GM08714 (cell line): ENCODE measurements around the gene PSMC1.

Source experiments
- H3K4me3 ChIP-seq: fragments of 200-500 bp; sonication (Bioruptor generic); 2 replicates; pipeline ENCODE4 v1.5.1; 2014; ENCODE audit warnings: mild to moderate bottlenecking, low read length, inconsistent platforms
- ZNF274 ChIP-seq: IDR thresholded peaks from 2 replicates; pipeline ENCODE4 v1.6.1; 2012; ENCODE audit warnings: mild to moderate bottlenecking, low read depth, low read length

PSMC1 gene

DNA sequence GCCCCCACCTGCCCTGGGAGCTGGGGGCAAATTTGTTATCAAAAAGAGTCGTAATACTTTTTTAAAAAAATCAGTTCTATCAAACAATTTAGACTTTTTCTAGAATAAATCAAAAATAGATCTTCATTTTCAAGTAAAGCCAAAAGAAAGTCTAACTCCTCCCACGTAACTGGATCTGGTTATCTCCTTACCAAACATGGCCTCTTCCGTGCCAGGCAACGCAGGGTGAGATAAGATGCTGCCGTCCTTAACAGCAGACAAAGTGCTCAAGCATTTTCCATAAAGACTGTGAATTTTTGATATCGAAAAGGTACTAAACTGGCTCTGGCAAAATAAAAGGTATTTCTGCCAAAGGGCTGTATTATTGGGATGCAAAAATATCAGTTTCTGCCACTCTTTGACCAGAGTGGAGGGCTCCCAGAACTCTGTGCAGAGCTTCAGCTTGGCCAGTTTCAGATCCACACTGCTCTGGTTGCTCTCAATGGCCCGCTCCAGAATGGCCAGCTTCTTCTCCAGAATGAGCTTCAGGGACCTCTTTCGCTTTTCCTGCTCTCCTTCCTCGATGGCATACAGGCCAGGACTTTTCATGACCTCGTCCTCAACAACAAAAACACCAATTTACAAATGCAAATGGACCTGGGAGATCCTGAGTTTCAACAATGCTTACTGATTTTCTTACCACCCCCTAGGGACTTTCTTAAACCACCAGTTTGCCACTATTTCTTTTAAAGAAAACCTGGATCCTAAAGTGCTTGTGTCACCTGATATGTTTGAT, 46.4 kb downstream of the PSMC1 start:
- no peak for TF ChIP-seq ZNF274
- H3K4me3 ChIP-seq, result no peak overlapping the region

DNA sequence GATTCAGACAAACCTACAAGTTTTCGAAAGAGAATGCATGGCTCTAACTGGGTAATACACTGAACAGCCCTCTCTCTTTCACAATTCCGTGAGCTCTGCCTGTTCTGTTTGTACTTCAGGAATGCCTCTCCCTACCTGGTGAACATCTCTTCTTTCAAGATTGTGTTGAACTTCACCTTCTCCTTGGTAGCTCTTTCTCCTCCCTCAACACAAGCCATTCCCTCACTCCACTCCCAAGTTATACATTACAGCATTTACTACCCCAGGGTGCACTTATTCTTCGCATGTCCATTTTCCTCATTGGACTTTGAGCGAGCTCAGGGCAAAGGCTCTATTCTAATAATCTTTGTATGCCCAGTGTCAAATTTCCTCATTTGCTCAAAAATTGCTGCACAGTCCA, 47.1 kb downstream of the PSMC1 start:
- no peak overlapping the region for H3K4me3 ChIP-seq
- TF ChIP-seq ZNF274, result no peak

DNA sequence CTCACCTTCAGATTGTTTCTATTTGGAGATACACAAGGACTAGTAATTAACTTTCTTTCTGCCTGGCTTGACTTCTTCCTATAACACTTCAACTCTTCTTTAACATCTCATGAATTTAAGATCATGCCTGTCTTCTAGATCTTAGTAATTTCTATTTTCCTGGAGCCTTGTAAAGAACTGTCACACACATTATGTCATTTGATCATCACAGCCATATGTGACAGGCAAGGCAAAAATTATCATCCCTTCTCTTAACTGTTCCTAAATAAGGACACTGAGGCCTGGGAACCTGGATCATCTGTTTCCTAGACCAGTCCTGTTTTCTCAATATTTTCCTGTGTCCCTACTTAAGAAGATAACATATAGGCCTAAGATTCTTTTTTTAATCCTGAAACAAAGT, 48.1 kb downstream of the PSMC1 start:
- no peak for TF ChIP-seq ZNF274

DNA sequence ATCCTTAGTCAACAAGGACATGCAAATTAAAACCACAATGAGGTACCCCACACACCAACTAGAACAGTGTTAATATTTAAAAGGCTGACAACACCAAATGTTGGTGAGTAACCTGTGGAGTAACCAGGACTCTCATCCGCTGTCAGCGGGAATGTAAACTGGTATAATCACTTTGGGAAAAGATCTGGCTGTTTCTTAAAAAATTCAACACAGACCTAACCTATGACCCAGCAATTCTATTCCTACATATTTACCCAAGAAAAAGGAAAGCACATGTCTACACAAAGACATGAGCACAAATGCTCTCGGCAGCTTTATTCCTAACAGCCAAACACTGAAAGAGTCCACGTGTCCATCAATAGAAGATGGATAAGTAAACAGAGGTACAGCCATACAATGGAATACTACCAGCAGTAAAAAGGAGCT, 48.8 kb downstream of the PSMC1 start:
- H3K4me3 ChIP-seq, result no peak overlapping the region
- TF ChIP-seq ZNF274, result no peak

More for the DNA sequence above, 48.1 kb downstream of the PSMC1 start:
- H3K4me3 ChIP-seq, result no peak overlapping the region

DNA sequence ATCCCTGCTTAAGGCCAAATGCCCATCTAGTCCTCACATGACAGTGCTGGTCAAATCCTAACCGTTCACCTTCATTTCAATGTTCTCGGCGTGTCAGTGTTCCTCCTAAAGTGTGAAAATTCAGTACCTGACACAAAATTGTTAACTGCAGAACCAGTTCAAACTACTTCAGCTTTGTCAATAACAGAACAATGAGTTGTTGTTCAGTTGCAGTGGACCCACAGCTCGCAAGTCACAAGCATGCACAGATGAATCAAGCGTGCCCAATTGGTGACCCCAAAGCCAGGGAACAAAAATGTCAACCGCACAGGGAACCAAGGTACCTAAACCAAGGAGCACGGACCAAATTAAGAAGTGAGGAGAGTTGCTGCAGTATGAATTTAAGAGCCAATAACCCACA, 52.2 kb downstream of the PSMC1 start:
- no peak for TF ChIP-seq ZNF274
- H3K4me3 ChIP-seq, result no peak overlapping the region

DNA sequence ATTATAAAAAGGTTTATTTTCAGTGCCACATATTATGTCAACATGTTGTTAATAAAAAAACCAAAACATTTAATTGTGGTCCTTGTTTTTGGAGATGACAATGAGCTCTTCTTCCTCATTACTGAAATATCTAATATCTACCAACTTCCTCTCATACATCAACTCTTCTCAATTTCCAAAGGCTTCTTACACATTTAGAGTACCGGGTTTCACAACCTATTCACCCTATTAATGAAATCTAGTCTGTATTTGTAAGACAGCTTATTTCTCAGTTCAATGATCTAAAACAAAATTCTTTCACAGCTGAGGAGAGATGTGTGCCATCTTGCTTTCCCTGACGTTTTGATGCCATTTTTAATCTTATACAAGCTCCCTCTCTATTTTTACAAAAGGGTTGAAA, 60.9 kb downstream of the PSMC1 start:
- no peak for TF ChIP-seq ZNF274

DNA sequence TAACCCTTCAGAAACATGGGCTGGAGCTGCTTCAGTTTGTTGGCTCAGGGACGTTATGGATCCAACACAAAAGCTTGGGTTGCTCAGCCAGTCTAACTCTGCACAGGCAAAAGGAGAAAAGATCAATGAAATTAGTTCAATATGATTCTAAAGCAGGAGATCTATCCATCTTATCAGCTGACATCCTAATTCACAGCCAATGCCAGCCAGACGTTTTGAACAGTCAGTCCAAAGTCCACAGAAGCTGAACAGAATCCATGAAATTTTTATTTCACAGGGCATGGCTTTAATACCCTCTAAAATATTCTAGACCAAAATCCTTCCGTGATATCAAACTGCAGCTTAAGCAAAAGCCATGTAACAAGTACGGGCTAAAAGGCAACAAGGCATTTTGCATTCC, 61.7 kb downstream of the PSMC1 start:
- no peak overlapping the region for H3K4me3 ChIP-seq

More for the DNA sequence above, 60.9 kb downstream of the PSMC1 start:
- no peak overlapping the region for H3K4me3 ChIP-seq

DNA sequence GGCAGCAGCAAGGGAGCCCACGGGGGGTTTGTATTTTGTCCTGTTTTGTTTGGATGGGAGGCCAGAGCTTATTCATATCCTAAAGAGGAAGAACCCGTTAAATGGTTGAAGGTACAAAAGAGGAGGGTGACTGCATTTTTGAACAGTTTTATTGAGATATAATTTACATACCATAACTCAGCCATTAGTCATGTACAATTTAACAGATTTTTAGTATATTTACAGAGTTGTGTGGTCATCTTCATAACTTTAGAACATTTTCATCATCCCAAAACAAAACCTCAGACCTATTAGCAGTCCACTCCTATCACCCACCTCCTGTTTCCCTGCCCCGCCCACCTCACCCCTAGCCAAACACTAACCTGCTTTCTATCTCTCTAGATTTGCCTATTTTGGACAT, 62.8 kb downstream of the PSMC1 start:
- no peak for TF ChIP-seq ZNF274

More for the DNA sequence above, 61.7 kb downstream of the PSMC1 start:
- no peak for TF ChIP-seq ZNF274

DNA sequence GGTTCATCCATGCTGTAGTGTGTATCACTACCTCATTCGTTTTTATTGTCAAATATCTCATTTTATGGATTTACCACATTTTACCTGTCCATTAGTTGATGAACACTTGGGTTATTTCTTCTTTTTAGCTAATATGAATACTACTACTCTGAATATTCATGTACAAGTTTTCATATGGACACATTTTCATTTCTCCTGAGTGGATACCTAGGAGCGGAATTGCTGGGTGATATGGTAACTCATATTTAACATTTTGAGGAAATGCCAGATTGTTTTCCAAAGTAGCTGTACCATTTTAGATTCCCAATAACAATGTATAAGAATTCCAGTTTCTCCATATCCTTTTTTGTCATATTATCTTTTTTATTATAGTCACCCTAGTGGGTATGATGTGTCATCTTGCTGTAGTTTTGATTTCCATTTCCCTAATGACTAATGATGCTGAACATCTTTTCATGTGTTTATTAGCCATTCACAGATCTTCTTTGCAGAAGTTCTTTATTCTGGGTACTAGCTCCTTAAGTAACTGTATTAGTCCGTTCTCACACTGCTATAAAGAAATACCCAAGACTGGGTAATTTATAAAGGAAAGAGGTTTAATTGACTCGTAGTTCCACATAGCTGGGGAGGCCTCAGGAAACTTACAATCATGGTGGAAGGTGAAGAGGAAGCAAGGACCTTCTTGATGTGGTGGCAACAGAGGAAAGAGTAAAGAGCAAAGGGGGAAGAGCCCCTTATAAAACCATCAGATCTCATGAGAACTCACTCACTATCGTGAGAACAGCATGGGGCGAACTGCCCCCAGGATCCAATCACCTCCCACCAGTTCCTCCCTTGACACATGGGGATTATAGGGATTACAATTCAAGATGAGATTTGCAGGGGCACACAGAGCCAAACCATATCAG, 63.5 kb downstream of the PSMC1 start:
- H3K4me3 ChIP-seq, result no peak overlapping the region
- no peak for TF ChIP-seq ZNF274

More for the DNA sequence above, 62.8 kb downstream of the PSMC1 start:
- no peak overlapping the region for H3K4me3 ChIP-seq

DNA sequence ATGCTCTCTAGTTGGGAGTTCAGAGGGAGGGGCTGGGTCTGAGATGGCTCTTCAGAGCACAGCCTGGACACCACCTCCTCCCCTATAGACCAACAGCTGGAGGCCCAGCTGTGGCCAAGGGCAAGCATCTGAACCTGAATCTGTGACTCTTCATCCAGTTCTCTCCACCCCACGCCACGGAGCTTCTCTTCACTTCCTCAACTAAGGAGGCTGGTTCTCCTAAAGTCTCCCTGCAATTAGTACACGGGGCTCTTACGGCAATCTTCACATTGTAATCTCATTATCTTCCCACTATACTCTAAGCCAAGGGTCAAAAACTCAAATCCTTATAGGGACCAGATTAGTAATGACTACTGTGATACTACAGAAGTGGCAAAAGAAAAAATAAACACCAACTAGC, 65.5 kb downstream of the PSMC1 start:
- H3K4me3 ChIP-seq, result no peak overlapping the region
- no peak for TF ChIP-seq ZNF274
